Osteoblast (primary cell): Measurements from ENCODE around the gene APOOL. TPM values are rescaled to one million over a fixed set of nuclear protein-coding genes. Genes with fewer than 3 reads are reported as not detected.
"Not testable (repeated sequence)": the region's sequence is repeated elsewhere in the genome, so short reads cannot be mapped to it uniquely, and the experiment has no call there.

Experiments
- DNase-seq: peaks from one replicate; pipeline ENCODE4 v3.0.0; 2011; ENCODE audit warnings: low spot score, mixed read lengths; ENCODE audit not compliant: insufficient read length; ENCODE audit errors: missing footprints
- H2AFZ ChIP-seq: 2 replicates; pipeline ENCODE4 v1.6.0; 2011; ENCODE audit warnings: mild to moderate bottlenecking, low read length
- H3K27ac ChIP-seq: 2 replicates; pipeline ENCODE4 v1.5.1; 2011; ENCODE audit warnings: mild to moderate bottlenecking, low read depth, low read length, moderate library complexity
- H3K27me3 ChIP-seq: 2 replicates; pipeline ENCODE4 v1.6.0; 2012; ENCODE audit warnings: mild to moderate bottlenecking, control low read depth, inconsistent platforms, low read length, moderate library complexity; ENCODE audit not compliant: insufficient read depth
- H3K36me3 ChIP-seq: 2 replicates; pipeline ENCODE4 v1.5.1; 2011; ENCODE audit warnings: mild to moderate bottlenecking, low read length, control low read depth, moderate library complexity; ENCODE audit not compliant: insufficient read depth
- H3K4me1 ChIP-seq: 2 replicates; pipeline ENCODE4 v1.5.1; 2011; ENCODE audit warnings: mild to moderate bottlenecking, low read length, control low read depth, moderate library complexity; ENCODE audit not compliant: insufficient read depth
- H3K4me2 ChIP-seq: 2 replicates; pipeline ENCODE4 v1.6.0; 2011; ENCODE audit warnings: mild to moderate bottlenecking, low read length; ENCODE audit not compliant: insufficient read depth
- H3K4me3 ChIP-seq: fragments of 200-600 bp; sonication (generic); 3 replicates; pipeline ENCODE4 v1.5.1; 2012; ENCODE audit warnings: mild to moderate bottlenecking, low read length, inconsistent platforms; ENCODE audit not compliant: insufficient read depth
- H3K79me2 ChIP-seq: 2 replicates; pipeline ENCODE4 v1.6.0; 2012; ENCODE audit warnings: mild to moderate bottlenecking, low read length, control low read depth, inconsistent platforms; ENCODE audit not compliant: insufficient read depth
- H3K9me3 ChIP-seq: 2 replicates; pipeline ENCODE4 v1.5.1; 2011; ENCODE audit warnings: low read depth, low read length, control low read depth
- H4K20me1 ChIP-seq: 2 replicates; pipeline ENCODE4 v1.6.0; 2012; ENCODE audit warnings: mild to moderate bottlenecking, low read length, control low read depth; ENCODE audit not compliant: insufficient read depth
- CTCF ChIP-seq: IDR thresholded peaks from 2 replicates; pipeline ENCODE4 v1.5.1; 2011; ENCODE audit warnings: mild to moderate bottlenecking, low read depth, low read length, moderate library complexity; ENCODE audit errors: extremely low read depth
- total RNA-seq: library from RNA; depleted of rRNA; stranded (reverse); fragments of >200 nt; gene quantifications from 2 replicates; pipeline ENCODE4 v1.2.3, GENCODE V29; 2012

APOOL gene
- total RNA-seq, result 9.1 and 10.5 TPM in 2 replicates

- no peaks in the 10 kb centered on the region for H3K27me3 ChIP-seq
- DNase-seq, result peak; percentile 76
- H3K36me3 ChIP-seq, result no peaks in the 10 kb centered on the region
- no peaks in the 10 kb centered on the region for H3K9me3 ChIP-seq
- H2AFZ ChIP-seq, result peak within 1 kb of the TSS; percentile 81
- peak within 1 kb of the TSS; percentile 80 for H3K4me2 ChIP-seq
- peaks cover 4% of the 10 kb centered on the region for H3K4me1 ChIP-seq
- peaks cover 20% of the 10 kb centered on the region for H3K79me2 ChIP-seq
- H3K4me3 ChIP-seq, result peak within 1 kb of the TSS; percentile 78
- TF ChIP-seq CTCF, result no peak
- no peaks in the 10 kb centered on the region for H4K20me1 ChIP-seq
- H3K27ac ChIP-seq, result peak within 1 kb of the TSS; percentile 63
Measured at GRCh38 chrX:85003655-85004244, at the start of gene APOOL. Gene APOOL, plus strand, starts transcription at chrX:85003877. Its CDS starts 36 bp downstream, at chrX:85003913.

- H3K79me2 ChIP-seq, result no peaks in the 10 kb centered on the region
- H2AFZ ChIP-seq, result no peak overlapping the region
- H4K20me1 ChIP-seq, result no peaks in the 10 kb centered on the region
- no peaks in the 10 kb centered on the region for H3K36me3 ChIP-seq
- no peaks in the 10 kb centered on the region for H3K9me3 ChIP-seq
- H3K4me3 ChIP-seq, result no peak overlapping the region
- H3K4me2 ChIP-seq, result no peak overlapping the region
- no peaks in the 10 kb centered on the region for H3K27me3 ChIP-seq
- no peak for TF ChIP-seq CTCF
- no peak overlapping the region for H3K27ac ChIP-seq
- H3K4me1 ChIP-seq, result no peaks in the 10 kb centered on the region
- no peak for DNase-seq
Measured at GRCh38 chrX:84956304-84956703, 47.4 kb upstream of the APOOL start.

GRCh38 chrX:84974803-84975202 is 28.9 kb upstream of the APOOL start:
- Histone ChIP-seq H3K27me3 (no peaks in the 10 kb centered on the region), H3K4me2 (no peak overlapping the region), H3K4me1 (no peaks in the 10 kb centered on the region), H3K4me3 (no peak overlapping the region), H4K20me1 (no peaks in the 10 kb centered on the region), H2AFZ (no peak overlapping the region), H3K36me3 (no peaks in the 10 kb centered on the region), H3K79me2 (no peaks in the 10 kb centered on the region), H3K27ac (no peak overlapping the region), H3K9me3 (no peaks in the 10 kb centered on the region)
- TF ChIP-seq CTCF, result no peak
- no peak for DNase-seq

GRCh38 chrX:84991739-84992138 is 11.9 kb upstream of the APOOL start:
- H3K27me3 ChIP-seq, H3K4me1 ChIP-seq, H3K79me2 ChIP-seq, H3K27ac ChIP-seq, H3K4me3 ChIP-seq, H3K9me3 ChIP-seq, H3K36me3 ChIP-seq, DNase-seq, H2AFZ ChIP-seq, H3K4me2 ChIP-seq, H4K20me1 ChIP-seq: not testable (repeated sequence)
